ENCODE results near the gene VSTM2L.
"Not testable (repeated sequence)": the region's sequence is repeated elsewhere in the genome, so short reads cannot be mapped to it uniquely, and the experiment has no call there.

VSTM2L gene

GRCh38 chr20:37958856-37959520 is 56.1 kb downstream of the VSTM2L start:
- in situ Hi-C loops (cut with MboI; ENCODE audit: low sequenced_read_pairs) = no loop called here

GRCh38 chr20:37961066-37961465 is 58.1 kb downstream of the VSTM2L start:
- in situ Hi-C loops (cut with MboI; ENCODE audit: low sequenced_read_pairs) = no loop called here

- in situ Hi-C loops (cut with MboI; ENCODE audit: low sequenced_read_pairs) = not testable (repeated sequence)
Observed at GRCh38 chr20:37963483-37963882, 60.6 kb downstream of the VSTM2L start.

GRCh38 chr20:37968841-37969401 is 66.0 kb downstream of the VSTM2L start:
- in situ Hi-C loops (cut with MboI; ENCODE audit: low sequenced_read_pairs) = no loop called here

- in situ Hi-C loops (cut with MboI; ENCODE audit: low sequenced_read_pairs) = no loop called here
Observed at GRCh38 chr20:37969949-37970855, 67.3 kb downstream of the VSTM2L start.

- in situ Hi-C loops (cut with MboI; ENCODE audit: low sequenced_read_pairs) = no loop called here
Observed at GRCh38 chr20:37970856-37971245, 67.9 kb downstream of the VSTM2L start.

GRCh38 chr20:37971561-37972127 is 68.7 kb downstream of the VSTM2L start:
- in situ Hi-C loops (cut with MboI; ENCODE audit: low sequenced_read_pairs) = no loop called here

- in situ Hi-C loops (cut with MboI; ENCODE audit: low sequenced_read_pairs) = no loop called here
Observed at GRCh38 chr20:37972256-37973058, 69.5 kb downstream of the VSTM2L start.

- in situ Hi-C loops (cut with MboI; ENCODE audit: low sequenced_read_pairs) = no loop called here
Observed at GRCh38 chr20:37973059-37973910, 70.4 kb downstream of the VSTM2L start.

- in situ Hi-C loops (cut with MboI; ENCODE audit: low sequenced_read_pairs) = no loop called here
Observed at GRCh38 chr20:37976887-37977286, 74.0 kb downstream of the VSTM2L start.

GRCh38 chr20:37977338-37977737 is 74.4 kb downstream of the VSTM2L start:
- in situ Hi-C loops (cut with MboI; ENCODE audit: low sequenced_read_pairs) = no loop called here

GRCh38 chr20:37977786-37978185 is 74.9 kb downstream of the VSTM2L start:
- in situ Hi-C loops (cut with MboI; ENCODE audit: low sequenced_read_pairs) = no loop called here

GRCh38 chr20:37979021-37979985 is 76.4 kb downstream of the VSTM2L start:
- in situ Hi-C loops (cut with MboI; ENCODE audit: low sequenced_read_pairs) = no loop called here

GRCh38 chr20:37980383-37980782 is 77.5 kb downstream of the VSTM2L start:
- in situ Hi-C loops (cut with MboI; ENCODE audit: low sequenced_read_pairs) = no loop called here

GRCh38 chr20:37980876-37981275 is 77.9 kb downstream of the VSTM2L start:
- in situ Hi-C loops (cut with MboI; ENCODE audit: low sequenced_read_pairs) = no loop called here

- in situ Hi-C loops (cut with MboI; ENCODE audit: low sequenced_read_pairs) = no loop called here
Observed at GRCh38 chr20:37981568-37981967, 78.6 kb downstream of the VSTM2L start.

GRCh38 chr20:37983286-37983685 is 80.4 kb downstream of the VSTM2L start:
- in situ Hi-C loops (cut with MboI; ENCODE audit: low sequenced_read_pairs) = no loop called here

- in situ Hi-C loops (cut with MboI; ENCODE audit: low sequenced_read_pairs) = no loop called here
Observed at GRCh38 chr20:37984018-37984785, 81.3 kb downstream of the VSTM2L start.
